ENCODE measurements around the gene ALDH1A2.

DNA sequence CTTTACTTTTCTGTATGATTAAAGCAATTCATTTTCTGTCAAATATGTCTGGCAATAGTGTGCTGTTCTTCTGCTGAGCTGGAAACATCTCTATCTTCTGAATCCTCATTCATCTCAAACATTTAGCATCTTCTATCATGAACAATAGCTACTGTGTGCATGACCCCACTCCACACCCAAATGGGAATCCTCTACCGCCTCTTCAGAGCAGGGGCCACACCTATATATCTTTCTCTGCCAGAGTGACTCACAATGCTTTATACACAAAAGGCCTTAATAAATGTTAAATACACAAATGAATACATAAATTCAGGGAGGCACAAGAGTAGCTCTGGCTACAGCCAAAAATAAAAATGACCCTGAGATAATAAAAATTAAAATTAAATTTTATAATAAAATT is 8.0 kb downstream of the ALDH1A2 start:
- TF ChIP-seq POLR2A (IDR thresholded peaks at IDR 0.05): no peak
- TF ChIP-seq, protein P1, sequence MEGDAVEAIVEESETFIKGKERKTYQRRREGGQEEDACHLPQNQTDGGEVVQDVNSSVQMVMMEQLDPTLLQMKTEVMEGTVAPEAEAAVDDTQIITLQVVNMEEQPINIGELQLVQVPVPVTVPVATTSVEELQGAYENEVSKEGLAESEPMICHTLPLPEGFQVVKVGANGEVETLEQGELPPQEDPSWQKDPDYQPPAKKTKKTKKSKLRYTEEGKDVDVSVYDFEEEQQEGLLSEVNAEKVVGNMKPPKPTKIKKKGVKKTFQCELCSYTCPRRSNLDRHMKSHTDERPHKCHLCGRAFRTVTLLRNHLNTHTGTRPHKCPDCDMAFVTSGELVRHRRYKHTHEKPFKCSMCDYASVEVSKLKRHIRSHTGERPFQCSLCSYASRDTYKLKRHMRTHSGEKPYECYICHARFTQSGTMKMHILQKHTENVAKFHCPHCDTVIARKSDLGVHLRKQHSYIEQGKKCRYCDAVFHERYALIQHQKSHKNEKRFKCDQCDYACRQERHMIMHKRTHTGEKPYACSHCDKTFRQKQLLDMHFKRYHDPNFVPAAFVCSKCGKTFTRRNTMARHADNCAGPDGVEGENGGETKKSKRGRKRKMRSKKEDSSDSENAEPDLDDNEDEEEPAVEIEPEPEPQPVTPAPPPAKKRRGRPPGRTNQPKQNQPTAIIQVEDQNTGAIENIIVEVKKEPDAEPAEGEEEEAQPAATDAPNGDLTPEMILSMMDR (IDR thresholded peaks at IDR 0.05): no peak
- TF ChIP-seq EP300 (IDR thresholded peaks at IDR 0.05): no peak
